ENCODE results near the gene ACLY. TPM values are rescaled to one million over a fixed set of nuclear protein-coding genes. Genes with fewer than 3 reads are reported as not detected.

The ACLY gene
- total RNA-seq, 1 donor from 2014 or later = 49.1 TPM

DNA sequence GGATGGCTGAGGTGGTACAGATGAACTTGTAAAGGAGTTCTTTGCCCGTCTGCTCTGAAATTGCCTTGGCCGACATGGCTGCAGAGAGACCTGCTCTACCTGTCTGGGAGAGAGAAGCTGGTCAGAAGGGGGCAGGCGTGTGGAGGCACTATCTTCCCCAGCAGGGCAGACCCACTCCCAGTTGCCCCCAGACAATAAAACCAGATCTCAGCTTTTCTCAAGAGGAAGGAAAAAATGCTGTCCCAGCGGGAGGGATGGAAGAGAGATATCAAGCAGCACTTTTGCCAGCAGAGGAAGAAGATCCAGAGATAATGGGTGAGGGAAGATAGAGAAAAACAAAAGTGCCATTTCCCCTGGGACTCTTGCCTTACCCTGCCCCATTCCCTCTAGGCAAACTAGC lies 5.0 kb downstream of the ACLY start:
- H3K4me3 ChIP-seq (ENCODE audit: low read length in 3 of 3) = no peak overlapping the region
- peak overlapping the region in 1 of 3 donors; percentile 16 for H3K9ac ChIP-seq (ENCODE audit: low read depth in 1 of 3, low read length in 3 of 3)
- no peaks in the 10 kb centered on the region for H3K9me3 ChIP-seq (ENCODE audit: control insufficient read depth in 3 of 3, low read length in 3 of 3)
- peaks cover 44 to 47% (median 46%) of the 10 kb centered on the region in 3 donors for H3K36me3 ChIP-seq (ENCODE audit: control insufficient read depth in 3 of 3, insufficient read depth in 3 of 3, low read length in 3 of 3)
- peaks cover 15 to 22% (median 19%) of the 10 kb centered on the region in 3 donors for H3K4me1 ChIP-seq (ENCODE audit: control insufficient read depth in 3 of 3, insufficient read depth in 3 of 3, low read length in 3 of 3)
- H3K27me3 ChIP-seq (ENCODE audit: control insufficient read depth in 3 of 3, insufficient read depth in 3 of 3, low read length in 3 of 3) = no peaks in the 10 kb centered on the region
- H3K27ac ChIP-seq (ENCODE audit: low read depth, low read length) = no peak overlapping the region

GRCh38 chr17:41912925-41913324 lies 5.8 kb downstream of the ACLY start:
- H3K36me3 ChIP-seq (ENCODE audit: control insufficient read depth in 3 of 3, insufficient read depth in 3 of 3, low read length in 3 of 3) = peaks cover 46 to 52% (median 52%) of the 10 kb centered on the region in 3 donors

DNA sequence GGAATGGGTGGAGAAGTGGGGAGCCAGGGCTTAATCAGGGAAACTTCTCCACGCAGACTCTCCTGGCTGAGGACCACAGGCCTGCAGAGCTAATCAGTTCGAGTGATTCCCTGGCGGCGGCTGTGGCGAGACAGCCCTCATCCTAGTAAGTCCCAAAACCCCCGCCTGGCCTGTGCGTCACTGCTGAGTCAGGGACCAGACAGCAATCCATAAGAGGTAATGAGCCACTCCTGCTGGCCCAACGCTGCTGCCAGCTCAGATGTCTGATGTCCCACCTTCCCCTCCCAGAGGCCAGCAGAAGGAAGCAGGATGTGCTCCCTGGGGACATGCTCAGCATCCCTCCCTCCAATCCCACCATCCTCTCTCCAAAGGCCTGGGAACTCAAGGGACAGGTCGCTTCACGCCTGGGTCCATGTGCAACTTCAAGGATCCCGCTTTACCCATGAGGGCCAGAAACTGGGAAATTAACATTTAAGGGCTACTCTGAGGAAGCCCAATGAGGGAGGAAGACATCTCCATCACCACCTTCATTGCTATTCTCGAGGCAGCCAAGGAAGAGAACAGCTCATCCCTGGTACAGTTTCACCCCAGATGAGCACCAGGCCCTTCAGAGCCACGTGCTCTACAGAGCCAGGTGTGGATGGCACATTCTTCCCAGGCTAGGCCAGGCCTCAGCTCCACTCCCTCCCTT lies 7.9 kb downstream of the ACLY start:
- H3K9me3 ChIP-seq (ENCODE audit: control insufficient read depth in 3 of 3, low read length in 3 of 3) = no peaks in the 10 kb centered on the region
- H3K4me3 ChIP-seq (ENCODE audit: low read length in 3 of 3) = no peak overlapping the region
- peaks cover 4 to 8% (median 4%) of the 10 kb centered on the region in 3 donors for H3K4me1 ChIP-seq (ENCODE audit: control insufficient read depth in 3 of 3, insufficient read depth in 3 of 3, low read length in 3 of 3)
- H3K36me3 ChIP-seq (ENCODE audit: control insufficient read depth in 3 of 3, insufficient read depth in 3 of 3, low read length in 3 of 3) = peaks cover 52 to 69% (median 66%) of the 10 kb centered on the region in 3 donors
- H3K27ac ChIP-seq (ENCODE audit: low read depth, low read length) = no peak overlapping the region
- H3K9ac ChIP-seq (ENCODE audit: low read depth in 1 of 3, low read length in 3 of 3) = no peak overlapping the region
- no peaks in the 10 kb centered on the region for H3K27me3 ChIP-seq (ENCODE audit: control insufficient read depth in 3 of 3, insufficient read depth in 3 of 3, low read length in 3 of 3)

More at GRCh38 chr17:41912925-41913324, 5.8 kb downstream of the ACLY start:
- H3K27ac ChIP-seq (ENCODE audit: low read depth, low read length) = no peak overlapping the region
- H3K9me3 ChIP-seq (ENCODE audit: control insufficient read depth in 3 of 3, low read length in 3 of 3) = no peaks in the 10 kb centered on the region
- H3K27me3 ChIP-seq (ENCODE audit: control insufficient read depth in 3 of 3, insufficient read depth in 3 of 3, low read length in 3 of 3) = no peaks in the 10 kb centered on the region
- no peak overlapping the region for H3K9ac ChIP-seq (ENCODE audit: low read depth in 1 of 3, low read length in 3 of 3)
- no peak overlapping the region for H3K4me3 ChIP-seq (ENCODE audit: low read length in 3 of 3)
- peaks cover 11 to 17% (median 13%) of the 10 kb centered on the region in 3 donors for H3K4me1 ChIP-seq (ENCODE audit: control insufficient read depth in 3 of 3, insufficient read depth in 3 of 3, low read length in 3 of 3)

GRCh38 chr17:41909088-41909487 lies 9.7 kb downstream of the ACLY start:
- Histone ChIP-seq H3K4me1 (ENCODE audit: control insufficient read depth in 3 of 3, insufficient read depth in 3 of 3, low read length in 3 of 3) (peaks cover 0 to 3% (median 2%) of the 10 kb centered on the region in 3 donors), H3K9ac (ENCODE audit: low read depth in 1 of 3, low read length in 3 of 3) (no peak overlapping the region), H3K36me3 (ENCODE audit: control insufficient read depth in 3 of 3, insufficient read depth in 3 of 3, low read length in 3 of 3) (peaks cover 68 to 85% (median 83%) of the 10 kb centered on the region in 3 donors), H3K27me3 (ENCODE audit: control insufficient read depth in 3 of 3, insufficient read depth in 3 of 3, low read length in 3 of 3) (no peaks in the 10 kb centered on the region), H3K9me3 (ENCODE audit: control insufficient read depth in 3 of 3, low read length in 3 of 3) (no peaks in the 10 kb centered on the region), H3K4me3 (ENCODE audit: low read length in 3 of 3) (no peak overlapping the region), H3K27ac (ENCODE audit: low read depth, low read length) (no peak overlapping the region)

GRCh38 chr17:41907633-41908539 lies 10.9 kb downstream of the ACLY start:
- Histone ChIP-seq H3K27ac (ENCODE audit: low read depth, low read length) (no peak overlapping the region), H3K4me1 (ENCODE audit: control insufficient read depth in 3 of 3, insufficient read depth in 3 of 3, low read length in 3 of 3) (no peaks in the 10 kb centered on the region), H3K9ac (ENCODE audit: low read depth in 1 of 3, low read length in 3 of 3) (no peak overlapping the region), H3K36me3 (ENCODE audit: control insufficient read depth in 3 of 3, insufficient read depth in 3 of 3, low read length in 3 of 3) (peaks cover 64 to 80% (median 74%) of the 10 kb centered on the region in 3 donors), H3K9me3 (ENCODE audit: control insufficient read depth in 3 of 3, low read length in 3 of 3) (no peaks in the 10 kb centered on the region), H3K27me3 (ENCODE audit: control insufficient read depth in 3 of 3, insufficient read depth in 3 of 3, low read length in 3 of 3) (no peaks in the 10 kb centered on the region), H3K4me3 (ENCODE audit: low read length in 3 of 3) (no peak overlapping the region)

DNA sequence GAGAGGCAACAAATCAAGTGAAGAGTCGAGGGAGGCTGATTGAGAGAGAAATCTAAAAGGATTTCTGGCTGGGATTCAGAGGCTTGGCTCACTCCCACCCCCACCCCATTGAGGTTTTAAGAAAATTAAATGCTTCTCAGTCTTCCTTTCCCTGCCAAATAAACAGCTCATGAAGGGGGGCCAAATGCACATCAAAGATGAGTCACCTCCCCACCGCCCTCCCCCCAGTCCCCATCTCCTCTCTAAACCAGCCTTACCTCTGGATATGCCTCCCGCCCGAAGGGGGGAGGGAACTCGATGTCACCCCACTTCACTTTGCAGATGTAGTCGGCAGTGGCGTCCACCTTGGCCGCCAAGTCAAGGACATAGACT lies 11.6 kb downstream of the ACLY start:
- Histone ChIP-seq H3K4me1 (ENCODE audit: control insufficient read depth in 3 of 3, insufficient read depth in 3 of 3, low read length in 3 of 3) (no peaks in the 10 kb centered on the region), H3K27me3 (ENCODE audit: control insufficient read depth in 3 of 3, insufficient read depth in 3 of 3, low read length in 3 of 3) (no peaks in the 10 kb centered on the region), H3K9ac (ENCODE audit: low read depth in 1 of 3, low read length in 3 of 3) (no peak overlapping the region), H3K27ac (ENCODE audit: low read depth, low read length) (no peak overlapping the region), H3K9me3 (ENCODE audit: control insufficient read depth in 3 of 3, low read length in 3 of 3) (no peaks in the 10 kb centered on the region), H3K36me3 (ENCODE audit: control insufficient read depth in 3 of 3, insufficient read depth in 3 of 3, low read length in 3 of 3) (peaks cover 60 to 75% (median 68%) of the 10 kb centered on the region in 3 donors), H3K4me3 (ENCODE audit: low read length in 3 of 3) (no peak overlapping the region)

DNA sequence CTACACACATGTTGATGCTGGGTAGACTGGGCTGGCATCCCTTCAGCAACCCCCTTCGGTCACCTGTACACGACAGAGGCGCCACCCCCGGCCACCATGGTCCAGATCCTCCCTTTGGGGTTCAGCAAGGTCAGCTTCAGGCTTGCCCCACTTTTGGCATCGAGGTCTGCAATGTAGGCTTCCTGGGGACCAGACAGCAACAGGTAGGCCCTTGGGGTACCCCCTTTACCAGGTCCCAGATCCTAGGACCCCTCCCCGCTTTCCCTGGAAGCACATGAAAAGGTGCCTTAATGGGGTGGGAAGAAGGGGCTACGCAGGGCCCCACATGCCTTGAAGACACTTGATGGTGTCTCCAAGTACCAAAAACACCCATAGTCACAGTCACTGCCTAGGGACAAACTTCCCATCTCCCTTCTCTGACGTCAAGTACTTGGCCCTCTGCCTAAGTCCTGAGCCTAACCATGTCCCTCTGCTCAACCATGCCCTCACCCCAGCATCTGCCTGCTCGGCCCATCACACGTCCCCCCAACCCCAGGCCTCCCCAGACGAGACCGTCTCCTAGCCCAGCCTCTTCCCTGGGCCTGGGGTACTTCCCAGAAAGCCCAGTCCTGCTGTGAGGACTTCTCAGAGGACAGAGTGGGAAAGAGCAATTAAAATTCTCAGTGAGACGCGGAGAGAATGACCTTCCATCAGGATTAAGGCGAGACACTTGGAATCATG lies 12.1 kb downstream of the ACLY start:
- H3K4me1 ChIP-seq (ENCODE audit: control insufficient read depth in 3 of 3, insufficient read depth in 3 of 3, low read length in 3 of 3) = no peaks in the 10 kb centered on the region
- no peak overlapping the region for H3K4me3 ChIP-seq (ENCODE audit: low read length in 3 of 3)
- peaks cover 63 to 76% (median 67%) of the 10 kb centered on the region in 3 donors for H3K36me3 ChIP-seq (ENCODE audit: control insufficient read depth in 3 of 3, insufficient read depth in 3 of 3, low read length in 3 of 3)
- no peaks in the 10 kb centered on the region for H3K27me3 ChIP-seq (ENCODE audit: control insufficient read depth in 3 of 3, insufficient read depth in 3 of 3, low read length in 3 of 3)
- H3K27ac ChIP-seq (ENCODE audit: low read depth, low read length) = no peak overlapping the region
- H3K9me3 ChIP-seq (ENCODE audit: control insufficient read depth in 3 of 3, low read length in 3 of 3) = no peaks in the 10 kb centered on the region
- peak overlapping the region in 1 of 3 donors; percentile 8 for H3K9ac ChIP-seq (ENCODE audit: low read depth in 1 of 3, low read length in 3 of 3)

GRCh38 chr17:41905172-41905571 lies 13.6 kb downstream of the ACLY start:
- peaks cover 61 to 67% (median 63%) of the 10 kb centered on the region in 3 donors for H3K36me3 ChIP-seq (ENCODE audit: control insufficient read depth in 3 of 3, insufficient read depth in 3 of 3, low read length in 3 of 3)
- no peak overlapping the region for H3K27ac ChIP-seq (ENCODE audit: low read depth, low read length)
- H3K9ac ChIP-seq (ENCODE audit: low read depth in 1 of 3, low read length in 3 of 3) = no peak overlapping the region
- no peaks in the 10 kb centered on the region for H3K9me3 ChIP-seq (ENCODE audit: control insufficient read depth in 3 of 3, low read length in 3 of 3)
- H3K4me1 ChIP-seq (ENCODE audit: control insufficient read depth in 3 of 3, insufficient read depth in 3 of 3, low read length in 3 of 3) = no peaks in the 10 kb centered on the region
- H3K4me3 ChIP-seq (ENCODE audit: low read length in 3 of 3) = no peak overlapping the region
- H3K27me3 ChIP-seq (ENCODE audit: control insufficient read depth in 3 of 3, insufficient read depth in 3 of 3, low read length in 3 of 3) = no peaks in the 10 kb centered on the region

GRCh38 chr17:41904242-41904841 lies 14.4 kb downstream of the ACLY start:
- no peaks in the 10 kb centered on the region for H3K27me3 ChIP-seq (ENCODE audit: control insufficient read depth in 3 of 3, insufficient read depth in 3 of 3, low read length in 3 of 3)
- H3K9me3 ChIP-seq (ENCODE audit: control insufficient read depth in 3 of 3, low read length in 3 of 3) = no peaks in the 10 kb centered on the region
- no peak overlapping the region for H3K9ac ChIP-seq (ENCODE audit: low read depth in 1 of 3, low read length in 3 of 3)
- no peak overlapping the region for H3K27ac ChIP-seq (ENCODE audit: low read depth, low read length)
- peaks cover 55 to 60% (median 55%) of the 10 kb centered on the region in 3 donors for H3K36me3 ChIP-seq (ENCODE audit: control insufficient read depth in 3 of 3, insufficient read depth in 3 of 3, low read length in 3 of 3)
- no peaks in the 10 kb centered on the region for H3K4me1 ChIP-seq (ENCODE audit: control insufficient read depth in 3 of 3, insufficient read depth in 3 of 3, low read length in 3 of 3)
- H3K4me3 ChIP-seq (ENCODE audit: low read length in 3 of 3) = no peak overlapping the region

Data from skeletal muscle tissue (tissue), 4 donors.